CD14-positive monocyte (primary cell): ENCODE measurements around the gene PTPRN. TPM values are rescaled to one million over a fixed set of nuclear protein-coding genes. Genes with fewer than 3 reads are reported as not detected.

Experiments used
- DNase-seq, 3 donors: peaks; one replicate each; pipeline ENCODE4 v3.0.0-alpha.2; 2011 to 2022
- H2AFZ ChIP-seq: 2 replicates; pipeline ENCODE4 v1.6.0; 2012; ENCODE audit warnings: mild to moderate bottlenecking, low read depth, low read length, inconsistent platforms; ENCODE audit not compliant: insufficient read depth, poor library complexity, severe bottlenecking
- H3K27ac ChIP-seq, 2 donors: 1 replicate in 1 of 2; 2 replicates in 1 of 2; pipeline ENCODE4 v1.5.1; 2012 to 2013; ENCODE audit warnings: low read length in 2 of 2, control low read depth in 1 of 2, inconsistent platforms in 1 of 2, low read depth in 1 of 2, mild to moderate bottlenecking in 1 of 2
- H3K27me3 ChIP-seq, 2 donors: one replicate each; pipeline versions ENCODE4 v1.6.0 to v1.6.1; 2011 to 2013; ENCODE audit warnings: low read length in 2 of 2; ENCODE audit not compliant: control insufficient read depth in 2 of 2, insufficient read depth in 2 of 2
- H3K36me3 ChIP-seq, 2 donors: replicated peaks in 1 of 2; 1 replicate in 1 of 2; 2 replicates in 1 of 2; pipeline versions ENCODE4 v1.5.1 to v1.6.1; 2012 to 2013; ENCODE audit warnings: low read length in 2 of 2, control low read depth in 1 of 2, inconsistent platforms in 1 of 2, mild to moderate bottlenecking in 1 of 2; ENCODE audit not compliant: insufficient read depth in 2 of 2, control insufficient read depth in 1 of 2
- H3K4me1 ChIP-seq, 2 donors: 1 replicate in 1 of 2; 2 replicates in 1 of 2; pipeline versions ENCODE4 v1.5.1 to v1.6.1; 2012 to 2013; ENCODE audit warnings: low read length in 2 of 2, control low read depth in 1 of 2, inconsistent platforms in 1 of 2, mild to moderate bottlenecking in 1 of 2, moderate library complexity in 1 of 2; ENCODE audit not compliant: insufficient read depth in 2 of 2, control insufficient read depth in 1 of 2
- H3K4me2 ChIP-seq: replicated peaks from 2 replicates; pipeline ENCODE3; 2012; ENCODE audit warnings: low read length, moderate library complexity, mild to moderate bottlenecking; ENCODE audit not compliant: poor library complexity, severe bottlenecking; ENCODE audit errors: extremely low read depth
- H3K4me3 ChIP-seq, 3 experiments: fragments of 200-600 bp in 1 of 3; sonication (generic) in 1 of 3; replicated peaks in 1 of 3; 1 replicate in 2 of 3; 2 replicates in 1 of 3; pipeline ENCODE4 v1.5.1; 2011 to 2013; ENCODE audit warnings: low read length in 3 of 3, mild to moderate bottlenecking in 3 of 3, control low read depth in 2 of 3, low read depth in 2 of 3, inconsistent platforms in 1 of 3, moderate library complexity in 1 of 3
- H3K79me2 ChIP-seq: 2 replicates; pipeline ENCODE4 v1.6.0; 2012; ENCODE audit warnings: mild to moderate bottlenecking, control low read depth, inconsistent platforms, low read length, moderate library complexity; ENCODE audit not compliant: insufficient read depth
- H3K9ac ChIP-seq: 2 replicates; pipeline ENCODE4 v1.6.0; 2017; ENCODE audit warnings: low read length, mild to moderate bottlenecking; ENCODE audit not compliant: insufficient read depth, poor library complexity, severe bottlenecking
- H3K9me3 ChIP-seq, 2 donors: replicated peaks in 1 of 2; 1 replicate in 1 of 2; 2 replicates in 1 of 2; pipeline versions ENCODE4 v1.5.1 to v1.6.1; 2012 to 2013; ENCODE audit warnings: low read length in 2 of 2, control low read depth in 1 of 2; ENCODE audit not compliant: control insufficient read depth in 1 of 2, insufficient read depth in 1 of 2
- H4K20me1 ChIP-seq: 2 replicates; pipeline ENCODE4 v1.6.0; 2012; ENCODE audit warnings: mild to moderate bottlenecking, low read length, control low read depth, moderate library complexity; ENCODE audit not compliant: insufficient read depth
- H3K27ac Mint-ChIP-seq, 7 donors: one replicate each; pipeline ENCODE4 v1.8.0; 2020; ENCODE audit warnings: mild to moderate bottlenecking in 7 of 7, mixed read lengths in 7 of 7, moderate library complexity in 6 of 7, inconsistent platforms in 2 of 7
- H3K27me3 Mint-ChIP-seq, 3 donors: one replicate each; pipeline ENCODE4 v1.8.0; 2021 to 2022; ENCODE audit warnings: low read depth in 3 of 3, mild to moderate bottlenecking in 3 of 3, mixed read lengths in 3 of 3, moderate library complexity in 3 of 3, inconsistent platforms in 1 of 3
- H3K36me3 Mint-ChIP-seq, 2 donors: one replicate each; pipeline ENCODE4 v1.8.0; 2020; ENCODE audit warnings: mixed read lengths in 2 of 2, inconsistent platforms in 1 of 2, mild to moderate bottlenecking in 1 of 2
- H3K4me1 Mint-ChIP-seq: one replicate; pipeline ENCODE4 v1.8.0; 2020; ENCODE audit warnings: mild to moderate bottlenecking, mixed read lengths
- H3K4me3 Mint-ChIP-seq, 2 donors: one replicate each; pipeline ENCODE4 v1.8.0; 2020; ENCODE audit warnings: mild to moderate bottlenecking in 2 of 2, mixed read lengths in 2 of 2, moderate library complexity in 1 of 2
- H3K9me3 Mint-ChIP-seq, 7 donors: one replicate each; pipeline ENCODE4 v1.8.0; 2020 to 2022; ENCODE audit warnings: mixed read lengths in 7 of 7, mild to moderate bottlenecking in 6 of 7, moderate library complexity in 6 of 7, inconsistent platforms in 2 of 7
- CTCF ChIP-seq: fragments of 200-600 bp; IDR thresholded peaks from one replicate; pipeline ENCODE4 v1.8.0; 2022; ENCODE audit warnings: antibody characterized with exemption, mild to moderate bottlenecking
- WGBS: methylation state at CpG from one replicate; pipeline ENCODE4 v1.1.5; 2013; ENCODE audit warnings: missing lambda C conversion rate; ENCODE audit not compliant: insufficient coverage; 5-methylcytosine and 5-hydroxymethylcytosine counted together
- intact Hi-C, 2 donors: fragments of 100-400 bp; cut with micrococcal nuclease; formaldehyde crosslinking; loops; one replicate each; pipeline versions ENCODE4 v1.15.0 to v1.15.1; 2023
- polyA plus RNA-seq, 3 donors: library from polyadenylated mRNA; depleted of rRNA in 1 of 3; unstranded in 2 of 3; stranded (reverse) in 1 of 3; fragments of 300-500 nt in 2 of 3; fragments of >200 nt in 1 of 3; fragmentation: Illumina TruSeq in 2 of 3; gene quantifications; 1 replicate in 2 of 3; 2 replicates in 1 of 3; pipeline ENCODE4 v1.2.3, GENCODE V29; 2012 to 2021

The PTPRN gene
- polyA plus RNA-seq, 3 donors, result not detected

GRCh38 chr2:219278655-219279150 is 30.5 kb downstream of the PTPRN start:
- H3K36me3 ChIP-seq, result peaks cover 24 to 34% of the 10 kb centered on the region in 2 donors
- Mint-ChIP-seq H3K4me3 (peak overlapping the region; percentile 74 to 88), H3K27me3 (peaks cover 2 to 8% (median 8%) of the 10 kb centered on the region in 3 donors), H3K9me3 (peaks cover 0 to 2% (median 0%) of the 10 kb centered on the region in 7 donors), H3K27ac (peak overlapping the region; percentile 91 to 98 (median 97)), H3K4me1 (peaks cover 29% of the 10 kb centered on the region), H3K36me3 (peaks cover 33 to 38% of the 10 kb centered on the region in 2 donors)
- TF ChIP-seq CTCF, result no peak
- no peak for DNase-seq
- H3K27me3 ChIP-seq, result no peaks in the 10 kb centered on the region
- intact Hi-C loops, result loop anchor here (1.0 to 2.0 kb wide), 4 partner anchors 16 to 108 kb away; partner anchors contain the start of gene DNPEP (in 2 of the 2)
- peak overlapping the region; percentile 76 for H3K4me2 ChIP-seq
- H3K79me2 ChIP-seq, result peaks cover 5% of the 10 kb centered on the region
- 4% methylated on average over 3 of the region's 9 CpGs for WGBS
- H3K4me3 ChIP-seq, result peak overlapping the region; percentile 8 to 66 (median 22)
- peak overlapping the region; percentile 85 to 97 for H3K27ac ChIP-seq
- H2AFZ ChIP-seq, result no peak overlapping the region
- no peaks in the 10 kb centered on the region for H3K9me3 ChIP-seq
- no peaks in the 10 kb centered on the region for H4K20me1 ChIP-seq
- H3K4me1 ChIP-seq, result peaks cover 23 to 31% of the 10 kb centered on the region in 2 donors
- peak overlapping the region; percentile 98 for H3K9ac ChIP-seq

GRCh38 chr2:219277703-219278654 is 31.2 kb downstream of the PTPRN start:
- H4K20me1 ChIP-seq, result no peaks in the 10 kb centered on the region
- no peaks in the 10 kb centered on the region for H3K9me3 ChIP-seq
- H3K9ac ChIP-seq, result peak overlapping the region; percentile 98
- H3K4me3 Mint-ChIP-seq, result peak overlapping the region; percentile 70 to 84
- H3K27ac ChIP-seq, result peak overlapping the region; percentile 12 to 97
- H3K4me3 ChIP-seq, result peak overlapping the region in 1 of 3 experiments; percentile 66
- H3K36me3 ChIP-seq, result peaks cover 17 to 27% of the 10 kb centered on the region in 2 donors
- H3K4me1 ChIP-seq, result peaks cover 23 to 31% of the 10 kb centered on the region in 2 donors
- peaks cover 0 to 2% (median 0%) of the 10 kb centered on the region in 7 donors for H3K9me3 Mint-ChIP-seq
- H3K79me2 ChIP-seq, result peaks cover 5% of the 10 kb centered on the region
- H2AFZ ChIP-seq, result peak overlapping the region; percentile 83
- 24% methylated on average over 15 of the region's 25 CpGs for WGBS
- H3K4me1 Mint-ChIP-seq, result peaks cover 29% of the 10 kb centered on the region
- peaks cover 2 to 10% (median 9%) of the 10 kb centered on the region in 3 donors for H3K27me3 Mint-ChIP-seq
- TF ChIP-seq CTCF, result peak; percentile 98
- H3K36me3 Mint-ChIP-seq, result peaks cover 26 to 30% of the 10 kb centered on the region in 2 donors
- peak; percentile 55 to 77 (median 68) for DNase-seq
- H3K27ac Mint-ChIP-seq, result peak overlapping the region; percentile 87 to 98 (median 96)
- H3K27me3 ChIP-seq, result no peaks in the 10 kb centered on the region
- H3K4me2 ChIP-seq, result peak overlapping the region; percentile 76
- intact Hi-C loops, result loop anchor here (2.0 kb wide), 3 partner anchors 17 to 109 kb away; partner anchors contain the start of gene DNPEP (in 2 of the 2)
